Epidermal melanocyte (primary cell): ENCODE data around the gene PLOD2.

Source experiments
- DNase-seq: peaks from one replicate; pipeline ENCODE4 v3.0.0; 2011; ENCODE audit warnings: low spot score; ENCODE audit not compliant: insufficient read length

PLOD2 gene

DNA sequence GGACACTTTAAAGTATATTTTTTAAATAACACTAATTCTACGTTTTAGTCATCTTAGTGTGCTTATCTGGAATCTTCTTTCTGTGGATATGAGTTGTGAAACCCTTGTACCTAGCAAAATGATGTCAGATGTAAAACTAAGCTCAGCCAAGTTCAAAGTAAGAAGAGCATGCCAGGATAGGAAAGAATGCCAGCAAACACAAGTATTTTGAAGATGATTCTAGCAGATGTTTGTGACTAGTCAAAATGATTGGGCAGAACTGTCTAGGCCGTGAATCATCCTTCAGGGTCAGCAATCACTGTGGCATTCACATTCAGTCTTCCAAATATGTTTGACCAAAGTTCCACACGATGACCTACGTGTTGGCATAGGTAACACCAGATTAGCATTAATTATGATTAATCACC, 5.4 kb upstream of the PLOD2 start:
- no peak for DNase-seq

DNA sequence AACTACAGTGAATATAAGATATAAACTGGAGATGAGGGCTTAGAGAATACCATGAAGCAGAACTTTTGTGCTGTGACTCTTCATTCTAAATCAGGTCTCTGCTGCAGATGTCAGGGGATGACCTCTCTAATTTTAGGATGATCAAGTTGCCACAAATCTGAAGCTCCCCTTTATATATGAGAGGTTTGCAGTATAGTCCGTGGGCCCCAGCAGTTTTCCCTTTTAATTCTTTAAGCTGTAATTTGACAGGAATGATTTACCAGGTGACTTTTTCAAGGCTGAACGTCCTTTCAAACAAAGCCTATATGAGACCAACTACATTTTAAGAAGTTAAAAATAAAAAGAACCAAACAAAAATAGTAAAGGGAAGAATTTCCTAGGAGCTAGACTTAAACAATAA, 4.9 kb upstream of the PLOD2 start:
- DNase-seq = no peak

DNA sequence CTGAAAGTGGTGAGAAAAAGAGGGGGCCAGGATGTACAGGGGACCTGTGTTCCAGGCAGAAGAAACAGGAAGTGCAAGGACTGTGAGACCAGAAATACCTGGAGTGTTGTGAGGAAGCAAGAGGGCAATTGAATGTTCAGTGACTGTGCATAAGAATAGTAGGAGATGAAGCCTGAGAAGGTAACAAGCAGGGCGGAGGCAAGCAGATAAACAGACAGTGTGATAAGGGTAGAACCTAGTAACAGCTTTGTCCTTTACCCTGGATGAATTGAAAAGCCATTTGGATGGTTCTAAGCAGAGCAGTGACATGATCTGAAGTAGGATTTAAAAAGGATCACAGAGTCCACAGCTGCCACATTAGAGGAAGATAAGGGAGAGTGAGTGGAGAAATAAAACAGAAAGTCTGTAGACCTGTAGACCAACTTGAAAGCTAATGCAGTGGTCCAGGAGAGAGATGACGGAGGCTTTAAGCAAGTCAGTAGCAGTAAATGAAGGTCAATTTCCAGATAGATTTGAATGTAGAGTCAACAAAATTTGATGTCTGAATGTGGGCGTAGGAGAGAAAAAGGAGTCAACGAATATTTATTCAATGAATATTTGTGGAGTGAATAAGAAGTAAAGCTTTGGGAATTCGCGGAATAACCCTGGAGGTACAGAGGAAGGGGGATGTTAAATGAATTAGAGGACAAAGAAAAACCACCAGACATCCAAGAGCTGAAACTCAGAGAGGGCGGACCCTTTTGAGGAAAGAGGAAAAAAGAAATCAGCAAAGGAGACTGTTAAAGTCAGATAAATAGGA, 4.2 kb upstream of the PLOD2 start:
- no peak for DNase-seq

DNA sequence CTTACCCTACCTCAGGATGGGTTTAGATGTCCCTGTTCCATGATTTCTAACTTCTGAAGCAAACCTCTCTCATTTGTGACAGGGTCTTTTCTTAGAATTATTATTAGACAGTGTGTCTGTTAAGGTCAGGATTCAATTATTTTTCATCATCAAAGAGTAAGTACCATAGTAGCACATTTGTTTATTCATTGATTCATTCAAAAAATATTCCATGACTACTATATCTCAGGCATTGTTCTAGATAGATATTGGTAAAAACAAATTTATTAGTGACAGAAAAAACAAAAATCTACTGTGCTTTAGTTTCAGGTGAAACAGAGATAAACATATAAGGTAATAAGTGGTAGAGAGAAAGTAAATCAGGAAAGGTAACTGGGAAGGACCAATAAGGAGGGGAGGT, 3.5 kb upstream of the PLOD2 start:
- DNase-seq = no peak

DNA sequence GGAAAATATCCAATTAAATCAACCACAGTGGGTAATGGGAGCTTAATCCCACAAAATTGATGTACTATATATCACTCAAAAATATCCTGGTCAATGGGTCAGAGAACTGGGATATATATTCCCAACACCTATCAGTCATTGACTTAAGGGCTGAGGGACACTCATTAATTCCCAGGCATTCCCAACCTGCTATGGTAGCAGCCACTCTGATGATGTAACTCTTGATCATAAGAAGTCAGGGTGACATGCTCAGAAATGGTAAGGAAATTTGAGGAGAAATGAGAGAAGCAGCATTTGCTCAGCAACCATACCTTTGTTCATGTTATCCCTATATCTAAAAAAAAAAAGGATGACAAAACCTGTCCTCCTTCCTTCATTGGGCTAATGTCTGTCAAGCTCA, 3.1 kb upstream of the PLOD2 start:
- no peak for DNase-seq

DNA sequence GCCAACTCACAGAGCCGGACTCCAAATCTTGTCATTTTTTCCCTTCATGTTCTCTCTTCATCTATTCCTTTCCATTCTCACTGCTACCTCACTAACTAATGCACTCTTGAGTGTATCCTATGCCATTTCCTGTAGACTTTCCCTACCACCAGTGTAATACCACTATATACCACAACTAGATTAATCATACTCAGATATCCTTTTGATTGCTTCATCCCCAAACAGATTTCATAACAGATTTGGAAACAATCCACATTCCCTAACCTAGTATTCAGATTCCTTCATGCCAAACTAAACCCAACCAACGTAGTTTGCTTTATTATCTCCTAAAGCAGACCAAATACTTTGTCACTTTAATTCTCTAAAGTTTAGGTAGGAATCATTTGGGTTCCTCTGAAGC, 2.6 kb upstream of the PLOD2 start:
- no peak for DNase-seq

DNA sequence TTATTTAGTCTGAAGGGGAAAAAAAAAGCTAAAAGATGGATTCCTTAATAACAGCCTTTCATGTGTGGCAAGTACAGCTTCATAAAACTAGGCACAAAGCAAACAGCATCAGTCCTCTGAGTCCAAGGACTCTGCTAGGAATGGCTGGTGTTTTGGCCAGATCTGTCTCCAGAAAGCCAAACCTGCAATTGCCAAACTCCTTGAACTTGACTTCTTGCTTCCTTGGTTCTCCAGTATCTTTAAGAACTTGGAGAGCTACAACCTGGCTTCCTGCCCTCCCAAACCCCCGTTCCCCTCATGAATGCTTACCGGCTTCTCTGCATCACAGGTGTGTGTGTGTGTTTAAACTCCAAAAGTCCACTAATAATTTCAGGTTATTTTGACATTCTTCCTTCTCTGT, 1.6 kb upstream of the PLOD2 start:
- no peak for DNase-seq

DNA sequence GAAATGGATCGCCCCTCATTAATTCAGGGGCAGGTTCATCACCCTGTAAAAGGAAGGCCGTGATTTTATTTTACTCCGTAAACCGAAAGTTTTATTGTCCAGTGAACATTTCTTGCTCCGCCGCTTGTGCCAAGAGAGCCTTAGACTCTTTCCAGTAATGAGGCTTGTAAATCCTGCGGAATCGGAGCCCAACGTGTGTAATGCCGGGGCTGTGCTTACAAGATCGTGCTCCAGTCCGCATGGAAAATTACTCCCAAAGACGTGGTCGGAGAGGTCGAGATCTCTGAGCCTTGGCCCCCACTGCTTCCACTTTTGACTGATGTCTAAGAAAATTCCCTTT, 649 bp upstream of the PLOD2 start:
- no peak for DNase-seq

DNA sequence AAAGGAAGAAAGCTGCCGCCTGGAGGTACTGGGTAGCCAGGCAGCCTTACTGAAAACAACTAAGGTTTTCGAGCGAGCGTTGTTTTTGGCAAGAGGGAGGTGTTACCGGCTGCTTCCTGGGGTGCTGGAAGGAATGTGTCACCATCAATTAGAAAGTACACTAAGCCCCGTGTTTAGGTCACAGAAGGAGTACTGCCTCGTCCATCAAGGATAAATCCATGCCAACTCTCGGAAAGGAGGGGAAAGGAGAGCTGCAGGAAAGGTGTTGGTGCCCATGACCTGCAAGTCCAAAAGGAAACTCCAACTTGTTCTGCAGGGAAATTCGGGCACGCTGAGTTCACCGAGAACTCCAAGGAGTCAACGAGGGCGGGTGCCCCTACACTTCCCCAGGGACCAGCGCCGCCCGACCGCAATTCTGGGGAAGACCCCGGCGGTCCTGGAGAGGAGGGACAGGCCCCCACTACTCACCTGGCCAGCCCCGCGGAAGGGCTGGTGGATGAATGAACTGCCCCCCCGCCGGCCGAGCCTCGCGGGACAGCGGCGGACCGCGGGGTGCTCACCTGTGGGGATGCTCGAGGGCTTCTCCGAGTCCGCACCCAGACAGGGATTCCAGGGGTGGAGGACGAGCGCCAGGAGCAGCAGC, 542 bp downstream of the PLOD2 start:
- DNase-seq = no peak

DNA sequence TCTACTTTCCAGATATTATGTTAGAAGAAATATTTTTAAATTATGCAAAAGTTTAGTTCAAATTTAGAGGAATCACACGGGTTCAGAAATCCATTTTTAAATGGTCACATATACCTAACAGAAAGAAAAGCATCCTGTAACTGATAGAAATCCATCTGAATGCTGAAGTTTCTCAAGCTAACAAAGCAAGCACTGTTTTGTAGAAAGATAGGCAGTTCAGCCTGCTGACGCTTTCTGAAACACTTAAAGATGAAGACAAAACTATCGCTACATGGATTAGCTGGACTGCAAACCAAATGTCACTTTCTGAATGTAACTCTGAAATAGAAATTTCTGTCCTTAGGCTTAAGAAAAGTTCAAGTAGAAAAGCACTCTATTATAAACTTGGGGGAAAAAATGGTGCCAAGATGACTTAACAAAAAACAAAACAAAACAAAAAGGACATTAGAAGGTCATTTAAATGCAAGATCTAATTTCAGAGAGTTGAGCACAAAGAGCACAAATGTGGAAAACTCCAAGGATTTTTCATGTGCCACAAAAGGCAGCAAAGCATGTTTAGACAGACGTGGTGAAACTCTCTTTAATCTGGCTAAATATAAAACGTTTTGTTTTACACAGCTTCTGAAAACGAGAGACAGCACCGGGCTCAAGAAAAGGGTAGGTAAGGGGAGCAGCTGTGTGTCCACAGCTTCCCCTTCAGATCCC, 1.2 kb downstream of the PLOD2 start:
- no peak for DNase-seq

DNA sequence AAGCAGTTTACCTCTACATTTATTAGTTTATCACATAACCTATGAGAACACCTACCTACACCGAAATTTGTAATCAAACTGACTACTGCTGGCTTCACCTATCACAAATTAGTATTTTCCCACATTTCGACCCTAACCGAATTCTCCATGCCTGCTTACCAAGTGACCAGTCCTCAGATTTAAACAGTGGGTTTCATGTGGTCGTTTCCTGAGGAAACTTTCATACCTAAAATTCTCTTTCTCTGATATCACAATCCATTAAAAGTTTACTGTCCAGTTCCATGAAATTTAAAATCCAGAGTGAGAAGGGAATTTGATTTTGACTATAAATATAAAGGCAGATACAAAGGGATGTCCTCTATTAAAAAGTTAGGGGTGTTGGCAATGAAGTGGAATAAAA, 1.9 kb downstream of the PLOD2 start:
- no peak for DNase-seq

DNA sequence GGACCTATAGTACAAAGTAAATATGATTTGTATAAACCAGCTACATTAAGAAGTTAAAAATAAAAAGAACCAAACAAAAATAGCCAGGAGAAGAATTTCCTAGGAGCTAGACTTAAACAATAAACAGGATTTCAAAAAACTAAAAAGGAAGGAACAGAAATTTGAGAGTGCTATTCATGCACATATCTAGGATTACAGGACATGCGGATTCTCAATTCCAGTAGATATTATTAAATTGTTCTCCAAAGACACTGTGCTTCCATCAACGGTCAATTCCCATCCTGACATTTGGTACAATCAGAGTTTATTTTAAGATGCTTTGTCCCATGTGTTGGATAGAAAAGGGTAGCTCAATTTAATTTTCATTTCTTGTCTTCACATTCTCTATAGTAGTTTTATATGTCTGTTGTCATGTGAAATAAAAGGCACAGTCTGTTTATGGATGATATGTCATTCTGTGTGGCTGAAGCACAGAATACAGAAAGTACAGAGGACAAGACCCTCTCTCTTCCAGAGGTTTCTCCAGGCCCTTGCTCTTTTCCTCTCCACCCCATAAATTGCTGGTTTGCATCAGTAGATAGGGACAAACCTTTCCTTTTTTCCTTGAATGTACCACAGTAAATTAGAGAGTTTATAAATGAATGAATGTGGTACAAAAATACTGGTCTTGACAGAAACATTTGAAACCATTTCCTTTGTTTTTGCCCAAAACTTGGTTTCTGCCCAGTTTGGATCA, 3.5 kb downstream of the PLOD2 start:
- DNase-seq = no peak

DNA sequence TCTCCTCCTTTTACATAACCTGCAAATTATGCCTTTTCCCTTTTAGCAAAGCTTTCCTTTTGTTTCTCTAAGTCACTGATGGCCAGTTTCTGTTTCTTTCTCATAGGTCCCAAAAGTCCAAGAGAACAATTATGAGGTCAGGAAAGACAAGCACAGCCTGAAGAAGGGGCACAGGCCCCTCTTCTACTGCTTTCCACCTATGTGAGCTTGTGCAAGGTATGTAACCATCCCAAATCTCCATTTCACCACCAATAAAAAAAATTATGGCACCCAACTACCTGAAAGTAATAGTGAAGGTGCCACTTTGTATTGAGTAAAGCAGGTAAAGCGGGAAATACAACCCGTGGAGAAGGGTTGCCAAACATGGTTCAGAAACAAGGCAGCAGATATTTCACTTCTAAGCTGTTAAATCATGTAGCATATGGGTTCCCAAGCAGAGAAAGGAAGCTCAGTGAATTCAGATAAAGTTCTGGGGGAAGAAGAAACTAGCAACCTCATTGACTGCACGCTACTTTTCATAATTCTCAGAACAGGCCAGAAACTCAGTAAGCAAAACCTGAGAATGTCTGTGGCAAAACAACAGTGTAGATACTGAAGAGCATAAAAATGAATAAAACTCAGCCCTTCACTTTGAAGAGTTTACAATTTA, 4.2 kb downstream of the PLOD2 start:
- no peak for DNase-seq

DNA sequence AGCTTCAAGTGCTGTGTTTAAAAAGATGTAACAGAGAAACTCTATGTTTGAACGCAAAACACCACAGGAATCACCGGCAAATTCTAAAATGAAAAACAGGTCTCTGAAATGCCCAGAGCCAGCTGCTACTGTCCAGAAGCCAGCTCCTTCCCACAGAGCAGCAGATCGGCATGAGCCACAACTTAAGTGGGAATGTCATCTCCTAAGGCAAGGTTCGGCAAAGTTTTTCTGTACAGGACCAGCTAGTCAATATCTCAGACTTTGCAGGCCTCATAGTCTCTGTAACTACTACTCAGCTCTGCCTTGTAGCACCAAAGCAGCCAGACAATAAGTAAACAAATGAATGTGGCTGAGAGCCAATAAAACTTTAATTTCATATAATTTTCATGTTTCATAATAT, 4.9 kb downstream of the PLOD2 start:
- DNase-seq = no peak

DNA sequence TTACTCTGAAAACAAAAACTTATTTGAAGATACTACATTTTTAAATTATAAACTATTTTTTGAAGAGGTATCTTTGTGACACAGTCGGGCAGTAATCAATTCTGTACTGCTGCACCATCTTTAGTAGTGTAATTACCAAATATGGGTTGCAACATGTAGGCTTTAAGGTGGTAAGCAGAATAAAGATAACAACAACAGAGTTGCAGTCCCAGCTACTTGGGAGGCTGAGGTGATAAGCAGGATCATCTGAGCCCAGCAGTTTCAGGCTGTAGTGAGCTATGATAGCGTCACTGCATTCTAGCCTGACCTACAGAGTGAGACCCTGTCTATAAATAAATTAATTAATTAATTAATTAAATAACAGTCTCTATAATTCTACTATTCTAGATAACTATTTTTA, 6.0 kb downstream of the PLOD2 start:
- no peak for DNase-seq

DNA sequence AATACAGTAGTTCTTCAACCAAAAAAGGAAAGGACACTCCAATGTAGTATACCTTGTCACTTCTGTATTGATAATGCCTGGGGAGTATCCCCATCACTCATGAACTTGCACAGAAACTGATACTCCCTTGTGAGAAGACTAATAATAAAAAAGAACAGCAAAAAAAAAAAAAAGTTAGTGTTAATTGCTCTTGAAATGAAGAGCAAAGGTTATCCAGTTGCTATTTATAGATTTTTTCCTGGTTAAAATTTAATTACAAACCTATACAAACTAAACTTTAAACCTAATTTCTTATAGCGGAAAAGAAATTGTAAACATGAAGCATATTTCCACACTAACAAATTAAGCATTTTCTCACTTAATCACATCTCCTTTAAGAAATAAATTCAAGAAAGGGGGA, 6.7 kb downstream of the PLOD2 start:
- DNase-seq = no peak

DNA sequence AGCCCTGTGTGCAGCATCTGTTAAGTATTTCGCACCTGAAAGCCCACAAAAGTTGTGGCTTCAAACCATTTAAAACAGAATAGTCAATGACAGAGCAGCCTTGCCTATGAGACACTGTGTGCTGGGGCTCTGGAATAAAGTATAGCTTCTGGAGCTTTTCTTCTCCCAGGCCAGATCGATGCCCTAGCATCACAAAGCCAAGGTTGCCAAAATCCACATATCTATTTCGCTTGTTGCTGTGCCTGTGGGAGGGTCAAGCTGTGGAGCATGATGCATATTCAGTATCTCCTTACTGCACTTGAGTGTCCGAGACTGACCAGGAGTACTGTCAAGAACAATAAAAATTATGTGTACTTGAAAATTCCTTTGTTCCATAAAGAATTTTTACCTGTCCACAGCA, 7.6 kb downstream of the PLOD2 start:
- no peak for DNase-seq

DNA sequence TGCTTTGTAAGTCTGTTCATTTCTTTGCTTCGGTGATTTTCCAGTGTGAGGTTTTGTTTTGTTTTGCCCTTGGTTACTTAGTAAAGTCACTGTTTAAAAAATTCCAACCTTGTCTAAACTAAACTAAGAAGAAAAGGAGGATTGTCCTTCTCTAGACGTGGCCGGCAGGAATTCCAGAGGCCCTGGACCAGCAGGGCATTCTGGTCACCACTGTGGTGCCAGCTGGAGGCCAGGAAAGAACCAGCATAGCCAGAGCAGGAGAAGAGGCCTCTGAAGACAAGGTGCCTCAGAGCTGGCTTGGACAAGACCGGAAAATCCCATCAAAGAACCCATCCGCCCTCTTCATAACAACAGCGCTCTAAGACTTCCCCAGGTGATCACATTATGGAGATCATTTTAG, 8.2 kb downstream of the PLOD2 start:
- DNase-seq = no peak

DNA sequence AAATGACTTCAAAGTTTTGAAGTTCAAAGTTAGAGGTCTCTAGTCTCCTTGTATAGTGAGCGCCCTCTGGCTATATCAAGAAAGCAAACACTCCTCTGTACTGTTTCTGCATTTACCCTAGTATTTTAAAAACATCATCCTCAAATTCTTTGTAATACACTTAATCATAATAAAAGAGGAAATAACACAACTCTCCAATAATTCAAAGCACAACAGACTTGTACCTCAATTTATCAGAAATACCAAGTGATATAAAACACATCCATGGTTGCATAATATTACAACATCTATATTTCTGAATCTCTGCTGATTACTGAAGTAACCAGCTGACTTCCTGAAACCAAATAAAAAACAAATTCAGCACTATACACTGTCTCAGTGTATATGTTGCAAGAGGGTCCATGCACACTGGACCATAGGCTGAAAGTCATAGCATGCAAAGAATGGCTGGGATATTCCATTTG, 12.5 kb downstream of the PLOD2 start:
- DNase-seq = no peak

DNA sequence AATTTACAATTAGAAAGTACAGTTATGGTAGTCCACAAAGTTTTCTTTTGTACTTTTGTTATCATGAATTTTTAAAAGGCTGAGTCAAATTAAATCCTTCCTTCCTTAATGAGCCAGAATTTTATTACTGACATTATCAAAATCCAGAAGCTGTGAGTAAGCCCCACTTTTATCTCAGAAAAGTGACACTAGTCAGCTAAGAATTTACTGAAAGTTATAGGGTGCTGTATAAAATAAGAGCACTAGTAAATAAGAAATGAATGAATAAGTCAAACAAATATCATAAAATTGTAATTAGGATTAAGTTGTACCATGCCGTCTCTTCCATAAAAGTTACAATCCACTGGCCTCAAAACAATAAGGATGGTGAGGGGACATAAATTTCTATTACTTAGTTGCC, 15.3 kb downstream of the PLOD2 start:
- DNase-seq = no peak

DNA sequence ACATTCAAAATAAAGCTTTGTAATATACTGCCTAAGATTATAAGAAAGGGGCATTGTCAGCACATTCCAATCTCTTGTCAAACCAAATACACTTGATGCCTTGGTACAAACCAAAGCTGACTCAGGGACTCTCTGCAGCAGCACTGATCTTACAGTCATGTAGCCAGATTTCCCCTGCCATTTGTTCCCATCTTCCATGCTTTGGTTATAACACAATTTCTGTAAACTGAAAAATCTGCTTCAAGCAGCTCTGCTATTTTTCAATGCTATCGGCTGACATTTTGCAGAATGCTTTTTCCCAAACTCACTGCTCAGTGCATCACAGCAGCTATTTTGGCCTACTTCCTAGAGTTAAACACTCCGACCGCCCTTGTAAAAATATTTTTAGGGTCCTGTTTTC, 18.2 kb downstream of the PLOD2 start:
- DNase-seq = no peak
